KBM-7 (cell line): ENCODE results near the gene NECAB2.
A peak's percentile ranks its signal among the peaks of the same experiment; 100 is the strongest.
"Not testable (repeated sequence)": the region's sequence is repeated elsewhere in the genome, so short reads cannot be mapped to it uniquely, and the experiment has no call there.

Experiments used
- DNase-seq: peaks from one replicate; pipeline ENCODE4 v3.0.0-alpha.2; 2015
- in situ Hi-C: fragments of 300-500 bp; cut with MboI; formaldehyde crosslinking; loops from 2 replicates; pipeline ENCODE4 v1.14.3; 2020; ENCODE audit warnings: low sequenced_read_pairs, low pct_unique_long_range_greater_than_20kb, mixed read lengths

The NECAB2 gene

GRCh38 chr16:83935005-83935857 lies 32.8 kb upstream of the NECAB2 start:
- in situ Hi-C loops: no loop called here
- DNase-seq: no peak

- in situ Hi-C loops: no loop called here
- no peak for DNase-seq
These were observed 32.2 kb upstream of the NECAB2 start for GRCh38 chr16:83935858-83936255.

- in situ Hi-C loops: no loop called here
- no peak for DNase-seq
These were observed 31.4 kb upstream of the NECAB2 start for GRCh38 chr16:83936581-83937165.

- in situ Hi-C loops: no loop called here
These were observed 30.8 kb upstream of the NECAB2 start for GRCh38 chr16:83937267-83937666.

GRCh38 chr16:83937922-83938885 lies 29.8 kb upstream of the NECAB2 start:
- in situ Hi-C loops: no loop called here
- no peak for DNase-seq

More at GRCh38 chr16:83937267-83937666, 30.8 kb upstream of the NECAB2 start:
- DNase-seq: no peak

GRCh38 chr16:83939266-83939855 lies 28.7 kb upstream of the NECAB2 start:
- in situ Hi-C loops: no loop called here
- DNase-seq: peak; percentile 43

GRCh38 chr16:83940119-83940518 lies 27.9 kb upstream of the NECAB2 start:
- in situ Hi-C loops: no loop called here
- DNase-seq: no peak

GRCh38 chr16:83940630-83941378 lies 27.2 kb upstream of the NECAB2 start:
- DNase-seq: no peak
- in situ Hi-C loops: no loop called here

- in situ Hi-C loops, DNase-seq: not testable (repeated sequence)
These were observed 26.5 kb upstream of the NECAB2 start for GRCh38 chr16:83941546-83941945.

- in situ Hi-C loops: no loop called here
- no peak for DNase-seq
These were observed 26.0 kb upstream of the NECAB2 start for GRCh38 chr16:83942074-83942473.

- in situ Hi-C loops: no loop called here
These were observed 25.1 kb upstream of the NECAB2 start for GRCh38 chr16:83942815-83943515.

GRCh38 chr16:83943516-83944050 lies 24.5 kb upstream of the NECAB2 start:
- no peak for DNase-seq
- in situ Hi-C loops: no loop called here

More at GRCh38 chr16:83942815-83943515, 25.1 kb upstream of the NECAB2 start:
- no peak for DNase-seq

GRCh38 chr16:83945587-83945986 lies 22.5 kb upstream of the NECAB2 start:
- in situ Hi-C loops: no loop called here
- no peak for DNase-seq

GRCh38 chr16:83946154-83946780 lies 21.8 kb upstream of the NECAB2 start:
- in situ Hi-C loops: no loop called here
- DNase-seq: no peak

GRCh38 chr16:83946781-83947566 lies 21.1 kb upstream of the NECAB2 start:
- DNase-seq: no peak
- in situ Hi-C loops: no loop called here

GRCh38 chr16:83947642-83948234 lies 20.3 kb upstream of the NECAB2 start:
- in situ Hi-C loops: no loop called here
- DNase-seq: no peak
